OCI-LY3 (cell line): Measurements from ENCODE around the gene NAA60.

Experiments
- CTCF ChIP-seq: fragments of 200-600, 300-600 bp; sonication (generic); IDR thresholded peaks from 2 replicates; pipeline ENCODE4 v1.5.1; 2014; ENCODE audit warnings: antibody characterized with exemption, low read length, low read depth
- EZH2phosphoT487 ChIP-seq: fragments of 200-600 bp; shearing (Covaris generic); IDR thresholded peaks from 2 replicates; pipeline ENCODE4 v1.6.1; 2018; ENCODE audit warnings: antibody characterized with exemption, mixed run types, low read depth

GRCh38 chr16:3486506-3487215 lies 43.2 kb downstream of the NAA60 start:
- TF ChIP-seq CTCF, result no peak
- TF ChIP-seq EZH2phosphoT487, result no peak
